DMS53 treated with DMSO at 0.1 percent for 48 hours (cell line): ENCODE results near the gene PIEZO2.

Experiments used
- DNase-seq: peaks from one replicate; lab custom pipeline; 2025; ENCODE audit not compliant: unreplicated experiment; lab: John Stamatoyannopoulos, UW

The PIEZO2 gene

GRCh38 chr18:11071300-11071699 lies 78.1 kb downstream of the PIEZO2 start:
- no peak for DNase-seq

GRCh38 chr18:11070593-11070992 lies 78.8 kb downstream of the PIEZO2 start:
- DNase-seq, result no peak

- no peak for DNase-seq
Measured at GRCh38 chr18:11066038-11066437, 83.3 kb downstream of the PIEZO2 start.

GRCh38 chr18:11064727-11065460 lies 84.5 kb downstream of the PIEZO2 start:
- no peak for DNase-seq

GRCh38 chr18:11064106-11064505 lies 85.3 kb downstream of the PIEZO2 start:
- DNase-seq, result no peak

GRCh38 chr18:11055721-11056120 lies 93.6 kb downstream of the PIEZO2 start:
- no peak for DNase-seq

GRCh38 chr18:11054497-11054896 lies 94.9 kb downstream of the PIEZO2 start:
- DNase-seq, result no peak

GRCh38 chr18:11053293-11053692 lies 96.1 kb downstream of the PIEZO2 start:
- peak; percentile 9 for DNase-seq

- DNase-seq, result peak; percentile 17
Measured at GRCh38 chr18:11052800-11053199, 96.6 kb downstream of the PIEZO2 start.

- no peak for DNase-seq
Measured at GRCh38 chr18:11051462-11051861, 97.9 kb downstream of the PIEZO2 start.

- no peak for DNase-seq
Measured at GRCh38 chr18:11050966-11051365, 98.4 kb downstream of the PIEZO2 start.

GRCh38 chr18:11047817-11048216 lies 101.6 kb downstream of the PIEZO2 start:
- no peak for DNase-seq

GRCh38 chr18:11047156-11047555 lies 102.2 kb downstream of the PIEZO2 start:
- DNase-seq, result no peak

GRCh38 chr18:11046140-11046539 lies 103.2 kb downstream of the PIEZO2 start:
- DNase-seq, result no peak

- no peak for DNase-seq
Measured at GRCh38 chr18:11043694-11044093, 105.7 kb downstream of the PIEZO2 start.

- no peak for DNase-seq
Measured at GRCh38 chr18:11042247-11042646, 107.1 kb downstream of the PIEZO2 start.

GRCh38 chr18:11040823-11041656 lies 108.3 kb downstream of the PIEZO2 start:
- peak; percentile 46 for DNase-seq

GRCh38 chr18:11040359-11040758 lies 109.0 kb downstream of the PIEZO2 start:
- DNase-seq, result no peak

- no peak for DNase-seq
Measured at GRCh38 chr18:11037533-11038240, 111.7 kb downstream of the PIEZO2 start.

GRCh38 chr18:11035814-11036495 lies 113.4 kb downstream of the PIEZO2 start:
- no peak for DNase-seq

GRCh38 chr18:11035376-11035775 lies 114.0 kb downstream of the PIEZO2 start:
- no peak for DNase-seq
